ENCODE measurements around the gene ETS2. TPM values are rescaled to one million over a fixed set of nuclear protein-coding genes. Genes with fewer than 3 reads are reported as not detected.

ETS2 gene
- total and polyA plus RNA-seq, 10 of the 15 experiments (the other 5 are each of a cell fraction or from before 2014, with no cell fraction given): 0.52 to 8.6 (median 3.8) TPM

DNA sequence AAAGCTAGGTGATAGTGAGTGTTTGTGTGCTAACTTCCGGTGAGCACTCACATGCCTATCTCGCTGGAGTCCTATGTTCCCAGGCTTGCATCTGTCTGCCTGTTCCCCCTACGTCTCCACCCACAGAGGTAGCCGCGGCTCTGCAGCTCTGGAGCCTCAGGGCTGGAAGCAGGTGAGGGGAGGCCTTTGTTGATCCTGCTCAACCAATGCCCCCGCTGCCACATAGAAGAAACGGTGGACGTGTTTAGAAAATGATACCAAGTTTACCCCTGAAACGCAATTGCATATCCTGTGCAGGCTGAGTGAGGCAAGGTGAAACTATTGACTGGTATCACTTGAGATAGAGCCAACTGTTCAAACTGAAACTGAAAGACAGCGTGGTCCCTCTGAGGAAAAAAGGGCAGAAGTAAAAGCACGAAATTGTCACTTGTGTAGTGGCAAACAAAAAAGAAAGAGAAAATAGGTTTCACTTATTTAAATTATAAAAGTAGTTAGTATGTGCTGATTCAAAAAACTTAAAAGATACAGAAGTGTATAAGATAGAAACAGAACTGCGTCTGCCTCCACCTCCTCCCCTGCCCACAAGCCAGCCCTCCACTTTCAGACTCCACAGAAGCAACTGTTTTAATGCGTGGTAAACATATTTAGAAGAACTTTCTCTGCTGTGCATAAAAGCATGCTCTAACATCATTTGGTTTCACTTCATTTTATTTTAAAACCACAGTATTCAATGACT lies 38.6 kb upstream of the ETS2 start (continued):
- no peak for TF ChIP-seq HDAC2 (IDR thresholded peaks at IDR 0.05)
- TF ChIP-seq HDAC6 (IDR thresholded peaks at IDR 0.05; ENCODE audit: unreplicated experiment): no peak
- TF ChIP-seq STAT1 (conservative IDR thresholded peaks at IDR 0.05): no peak
- peak; percentile 15; the same call in 1 of the 2 replicates for TF ChIP-seq CHD2 (IDR thresholded peaks at IDR 0.05; ENCODE audit: borderline replicate concordance, low read depth, low read length)
- no peak; the same call in 1 of the 2 replicates for TF ChIP-seq HCFC1 (IDR thresholded peaks at IDR 0.05; ENCODE audit: low read length)
- TF ChIP-seq, protein P1, sequence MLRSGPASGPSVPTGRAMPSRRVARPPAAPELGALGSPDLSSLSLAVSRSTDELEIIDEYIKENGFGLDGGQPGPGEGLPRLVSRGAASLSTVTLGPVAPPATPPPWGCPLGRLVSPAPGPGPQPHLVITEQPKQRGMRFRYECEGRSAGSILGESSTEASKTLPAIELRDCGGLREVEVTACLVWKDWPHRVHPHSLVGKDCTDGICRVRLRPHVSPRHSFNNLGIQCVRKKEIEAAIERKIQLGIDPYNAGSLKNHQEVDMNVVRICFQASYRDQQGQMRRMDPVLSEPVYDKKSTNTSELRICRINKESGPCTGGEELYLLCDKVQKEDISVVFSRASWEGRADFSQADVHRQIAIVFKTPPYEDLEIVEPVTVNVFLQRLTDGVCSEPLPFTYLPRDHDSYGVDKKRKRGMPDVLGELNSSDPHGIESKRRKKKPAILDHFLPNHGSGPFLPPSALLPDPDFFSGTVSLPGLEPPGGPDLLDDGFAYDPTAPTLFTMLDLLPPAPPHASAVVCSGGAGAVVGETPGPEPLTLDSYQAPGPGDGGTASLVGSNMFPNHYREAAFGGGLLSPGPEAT (IDR thresholded peaks at IDR 0.05; ENCODE audit: low read depth): peak; percentile 64
- no peak for TF ChIP-seq SUZ12 (IDR thresholded peaks at IDR 0.05; ENCODE audit: unreplicated experiment)
- no peak for TF ChIP-seq ZZZ3 (IDR thresholded peaks at IDR 0.05; ENCODE audit: control insufficient read depth, insufficient read length, low read depth)
- no peak for TF ChIP-seq JUND (IDR thresholded peaks at IDR 0.05; ENCODE audit: low read depth, low read length)
- no peak for TF ChIP-seq TAF1 (IDR thresholded peaks at IDR 0.05; ENCODE audit: borderline replicate concordance, low read depth, low read length)
- TF ChIP-seq ZNF24 (IDR thresholded peaks at IDR 0.05): no peak
- TF ChIP-seq, protein P2, sequence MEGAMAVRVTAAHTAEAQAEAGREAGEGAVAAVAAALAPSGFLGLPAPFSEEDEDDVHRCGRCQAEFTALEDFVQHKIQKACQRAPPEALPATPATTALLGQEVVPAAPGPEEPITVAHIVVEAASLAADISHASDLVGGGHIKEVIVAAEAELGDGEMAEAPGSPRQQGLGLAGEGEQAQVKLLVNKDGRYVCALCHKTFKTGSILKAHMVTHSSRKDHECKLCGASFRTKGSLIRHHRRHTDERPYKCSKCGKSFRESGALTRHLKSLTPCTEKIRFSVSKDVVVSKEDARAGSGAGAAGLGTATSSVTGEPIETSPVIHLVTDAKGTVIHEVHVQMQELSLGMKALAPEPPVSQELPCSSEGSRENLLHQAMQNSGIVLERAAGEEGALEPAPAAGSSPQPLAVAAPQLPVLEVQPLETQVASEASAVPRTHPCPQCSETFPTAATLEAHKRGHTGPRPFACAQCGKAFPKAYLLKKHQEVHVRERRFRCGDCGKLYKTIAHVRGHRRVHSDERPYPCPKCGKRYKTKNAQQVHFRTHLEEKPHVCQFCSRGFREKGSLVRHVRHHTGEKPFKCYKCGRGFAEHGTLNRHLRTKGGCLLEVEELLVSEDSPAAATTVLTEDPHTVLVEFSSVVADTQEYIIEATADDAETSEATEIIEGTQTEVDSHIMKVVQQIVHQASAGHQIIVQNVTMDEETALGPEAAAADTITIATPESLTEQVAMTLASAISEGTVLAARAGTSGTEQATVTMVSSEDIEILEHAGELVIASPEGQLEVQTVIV (IDR thresholded peaks at IDR 0.05; ENCODE audit: borderline replicate concordance, partially characterized antibody): no peak
- TF ChIP-seq NBN (IDR thresholded peaks at IDR 0.05): 0 out of 2 replicates have a peak, but pooled peaks have one; percentile 47
- peak; percentile 67; the same call in 1 of the 2 replicates for TF ChIP-seq ATF2 (IDR thresholded peaks at IDR 0.05; ENCODE audit: low read length)
- TF ChIP-seq GABPA (IDR thresholded peaks at IDR 0.05; ENCODE audit: low read depth): no peak
- TF ChIP-seq ZNF217 (IDR thresholded peaks at IDR 0.05): no peak; the same call in 1 of the 2 replicates
- TF ChIP-seq SREBF1 (IDR thresholded peaks at IDR 0.05; ENCODE audit: low read length): no peak
- no peak; the same call in none of the 2 replicates for TF ChIP-seq IRF4 (IDR thresholded peaks at IDR 0.05; ENCODE audit: low read depth, low read length)
- TF ChIP-seq EGR1 (IDR thresholded peaks at IDR 0.05; ENCODE audit: borderline replicate concordance in 1 of 2, low read depth in 2 of 2, low read length in 2 of 2): no peak
- TF ChIP-seq KLF5 (IDR thresholded peaks at IDR 0.05; ENCODE audit: partially characterized antibody): no peak
- no peak for TF ChIP-seq ZNF274 (IDR thresholded peaks at IDR 0.05; ENCODE audit: insufficient read depth, insufficient read length)
- TF ChIP-seq NFYB (IDR thresholded peaks at IDR 0.05; ENCODE audit: insufficient read depth, low read depth, low read length): no peak
- TF ChIP-seq, protein P3, sequence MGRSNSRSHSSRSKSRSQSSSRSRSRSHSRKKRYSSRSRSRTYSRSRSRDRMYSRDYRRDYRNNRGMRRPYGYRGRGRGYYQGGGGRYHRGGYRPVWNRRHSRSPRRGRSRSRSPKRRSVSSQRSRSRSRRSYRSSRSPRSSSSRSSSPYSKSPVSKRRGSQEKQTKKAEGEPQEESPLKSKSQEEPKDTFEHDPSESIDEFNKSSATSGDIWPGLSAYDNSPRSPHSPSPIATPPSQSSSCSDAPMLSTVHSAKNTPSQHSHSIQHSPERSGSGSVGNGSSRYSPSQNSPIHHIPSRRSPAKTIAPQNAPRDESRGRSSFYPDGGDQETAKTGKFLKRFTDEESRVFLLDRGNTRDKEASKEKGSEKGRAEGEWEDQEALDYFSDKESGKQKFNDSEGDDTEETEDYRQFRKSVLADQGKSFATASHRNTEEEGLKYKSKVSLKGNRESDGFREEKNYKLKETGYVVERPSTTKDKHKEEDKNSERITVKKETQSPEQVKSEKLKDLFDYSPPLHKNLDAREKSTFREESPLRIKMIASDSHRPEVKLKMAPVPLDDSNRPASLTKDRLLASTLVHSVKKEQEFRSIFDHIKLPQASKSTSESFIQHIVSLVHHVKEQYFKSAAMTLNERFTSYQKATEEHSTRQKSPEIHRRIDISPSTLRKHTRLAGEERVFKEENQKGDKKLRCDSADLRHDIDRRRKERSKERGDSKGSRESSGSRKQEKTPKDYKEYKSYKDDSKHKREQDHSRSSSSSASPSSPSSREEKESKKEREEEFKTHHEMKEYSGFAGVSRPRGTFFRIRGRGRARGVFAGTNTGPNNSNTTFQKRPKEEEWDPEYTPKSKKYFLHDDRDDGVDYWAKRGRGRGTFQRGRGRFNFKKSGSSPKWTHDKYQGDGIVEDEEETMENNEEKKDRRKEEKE (IDR thresholded peaks at IDR 0.05): no peak
- no peak for TF ChIP-seq PML (IDR thresholded peaks at IDR 0.05; ENCODE audit: low read length)
